ENCODE results near the gene ASCC1.

Gene ASCC1

DNA sequence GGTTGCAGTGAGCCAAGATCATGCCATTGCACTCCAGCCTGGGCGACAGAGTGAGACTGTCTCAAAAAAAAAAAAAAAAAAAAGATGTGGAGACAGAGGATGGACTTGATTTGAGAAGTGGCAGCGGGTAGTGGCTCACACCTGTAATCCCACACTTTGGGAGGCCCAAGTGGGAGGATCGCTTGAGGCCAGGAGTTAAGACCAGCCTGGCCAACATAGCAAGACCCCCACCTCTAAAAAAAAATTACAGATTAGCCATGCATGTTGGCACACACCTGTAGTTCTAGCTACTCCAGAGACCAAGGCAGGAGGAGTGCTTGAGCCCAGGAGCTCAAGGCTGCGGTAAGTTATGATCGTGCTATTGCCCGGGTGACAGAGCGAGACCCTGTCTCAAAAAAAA is 24.3 kb upstream of the ASCC1 start:
- H3K4me3 ChIP-seq (ENCODE audit: low read depth, low read length) = no peak overlapping the region
- TF ChIP-seq, protein P1, sequence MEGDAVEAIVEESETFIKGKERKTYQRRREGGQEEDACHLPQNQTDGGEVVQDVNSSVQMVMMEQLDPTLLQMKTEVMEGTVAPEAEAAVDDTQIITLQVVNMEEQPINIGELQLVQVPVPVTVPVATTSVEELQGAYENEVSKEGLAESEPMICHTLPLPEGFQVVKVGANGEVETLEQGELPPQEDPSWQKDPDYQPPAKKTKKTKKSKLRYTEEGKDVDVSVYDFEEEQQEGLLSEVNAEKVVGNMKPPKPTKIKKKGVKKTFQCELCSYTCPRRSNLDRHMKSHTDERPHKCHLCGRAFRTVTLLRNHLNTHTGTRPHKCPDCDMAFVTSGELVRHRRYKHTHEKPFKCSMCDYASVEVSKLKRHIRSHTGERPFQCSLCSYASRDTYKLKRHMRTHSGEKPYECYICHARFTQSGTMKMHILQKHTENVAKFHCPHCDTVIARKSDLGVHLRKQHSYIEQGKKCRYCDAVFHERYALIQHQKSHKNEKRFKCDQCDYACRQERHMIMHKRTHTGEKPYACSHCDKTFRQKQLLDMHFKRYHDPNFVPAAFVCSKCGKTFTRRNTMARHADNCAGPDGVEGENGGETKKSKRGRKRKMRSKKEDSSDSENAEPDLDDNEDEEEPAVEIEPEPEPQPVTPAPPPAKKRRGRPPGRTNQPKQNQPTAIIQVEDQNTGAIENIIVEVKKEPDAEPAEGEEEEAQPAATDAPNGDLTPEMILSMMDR (IDR thresholded peaks at IDR 0.05; ENCODE audit: low read depth, low read length, missing control alignments) = no peak
- in situ Hi-C loops (cut with HindIII; ENCODE audit: low sequenced_read_pairs) = no loop called here
- no peak for DNase-seq (ENCODE audit: low read depth)

DNA sequence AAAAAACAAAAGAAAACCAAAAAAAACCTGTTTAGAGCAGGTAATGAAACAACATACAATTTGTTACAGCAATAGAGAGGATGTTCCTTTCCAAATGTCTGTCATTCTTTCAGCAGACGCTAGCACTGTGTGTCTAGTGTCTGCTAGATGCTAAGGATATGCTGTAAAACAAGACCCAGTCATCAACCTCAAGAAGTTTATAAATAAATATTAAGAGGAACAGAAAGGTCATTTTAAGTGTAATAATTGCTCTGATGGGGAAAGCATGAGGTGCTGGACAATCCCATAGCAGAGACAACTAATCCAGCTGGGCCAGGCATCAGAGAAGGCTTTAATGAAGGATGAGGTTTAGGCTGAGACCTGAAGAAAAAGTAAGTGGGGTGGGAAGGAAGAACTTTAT is 23.3 kb upstream of the ASCC1 start:
- TF ChIP-seq, protein P1 (IDR thresholded peaks at IDR 0.05; ENCODE audit: low read depth, low read length, missing control alignments) = no peak
- H3K4me3 ChIP-seq (ENCODE audit: low read depth, low read length) = no peak overlapping the region
- in situ Hi-C loops (cut with HindIII; ENCODE audit: low sequenced_read_pairs) = no loop called here
- no peak for DNase-seq (ENCODE audit: low read depth)

DNA sequence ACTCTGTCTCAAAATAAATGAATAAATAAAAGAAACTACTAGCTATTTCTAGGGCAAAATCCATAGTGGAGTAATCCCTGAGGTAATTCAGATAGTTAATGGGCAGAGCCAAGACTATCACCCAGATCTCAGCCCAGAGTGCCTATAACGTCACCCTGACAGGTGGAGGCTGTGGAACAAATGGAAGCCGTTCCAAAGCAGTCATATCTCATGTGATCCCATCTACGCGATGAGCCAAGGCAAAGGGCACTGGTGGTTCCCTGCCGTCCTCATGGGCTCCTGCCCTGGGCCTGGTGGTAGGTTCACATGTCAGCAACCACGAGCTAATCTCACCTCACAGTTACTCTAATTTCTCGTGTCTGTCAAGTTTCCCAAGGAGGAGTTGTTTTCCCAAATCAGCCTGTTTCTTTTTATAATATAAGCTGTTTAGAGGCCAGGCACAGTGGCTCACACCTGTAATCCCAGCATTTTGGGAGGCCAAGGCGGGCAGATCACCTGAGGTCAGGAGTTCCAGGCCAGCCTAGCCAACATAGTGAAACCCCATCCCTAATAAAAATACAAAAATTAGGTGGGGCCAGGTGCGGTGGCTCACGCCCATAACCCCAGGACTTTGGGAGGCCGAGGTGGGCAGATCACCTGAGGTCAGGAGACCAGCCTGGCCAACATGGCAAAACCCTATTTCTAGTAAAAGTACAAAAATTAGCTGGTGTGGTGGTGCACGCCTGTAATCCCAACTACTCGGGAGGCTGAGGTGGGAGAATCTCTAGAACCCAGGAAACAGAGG is 22.5 kb upstream of the ASCC1 start:
- no peak for DNase-seq (ENCODE audit: low read depth)
- TF ChIP-seq, protein P1 (IDR thresholded peaks at IDR 0.05; ENCODE audit: low read depth, low read length, missing control alignments) = no peak
- H3K4me3 ChIP-seq (ENCODE audit: low read depth, low read length) = no peak overlapping the region
- in situ Hi-C loops (cut with HindIII; ENCODE audit: low sequenced_read_pairs) = no loop called here

DNA sequence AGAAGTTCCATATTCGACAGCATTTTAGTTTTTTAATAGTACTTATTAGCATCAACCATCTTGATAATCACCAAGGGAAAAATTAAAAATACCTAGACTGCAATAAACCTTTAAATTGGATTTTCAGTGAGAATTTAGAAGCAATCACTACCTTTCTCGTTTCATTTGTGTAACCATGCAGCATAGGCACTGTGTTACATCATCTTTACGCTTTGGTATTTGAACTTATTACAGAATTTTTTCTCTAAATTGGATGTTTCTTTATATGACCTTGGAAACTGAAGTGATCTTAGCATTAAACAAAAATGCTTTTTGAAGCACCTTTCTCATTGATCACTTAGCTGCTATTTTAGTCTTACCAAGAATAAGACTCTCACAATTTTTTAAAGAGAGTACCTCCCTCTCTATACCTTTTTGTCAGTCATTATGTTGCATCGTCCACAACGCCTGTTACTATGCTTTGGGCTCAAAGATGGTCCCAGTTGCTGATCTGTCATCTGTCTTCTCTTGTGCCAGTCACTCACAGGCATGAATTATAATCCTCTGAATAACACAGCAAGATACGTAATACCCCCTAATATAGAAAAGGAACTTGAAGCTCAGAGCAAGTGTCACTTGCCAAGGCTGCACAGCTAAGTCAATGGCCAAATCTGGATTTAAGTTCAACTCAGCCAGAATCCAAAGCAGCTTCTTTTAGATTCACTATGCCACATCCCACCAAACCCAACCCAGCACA is 19.6 kb upstream of the ASCC1 start:
- in situ Hi-C loops (cut with HindIII; ENCODE audit: low sequenced_read_pairs) = no loop called here
- TF ChIP-seq, protein P1 (IDR thresholded peaks at IDR 0.05; ENCODE audit: low read depth, low read length, missing control alignments) = no peak
- DNase-seq (ENCODE audit: low read depth) = no peak
- no peak overlapping the region for H3K4me3 ChIP-seq (ENCODE audit: low read depth, low read length)

DNA sequence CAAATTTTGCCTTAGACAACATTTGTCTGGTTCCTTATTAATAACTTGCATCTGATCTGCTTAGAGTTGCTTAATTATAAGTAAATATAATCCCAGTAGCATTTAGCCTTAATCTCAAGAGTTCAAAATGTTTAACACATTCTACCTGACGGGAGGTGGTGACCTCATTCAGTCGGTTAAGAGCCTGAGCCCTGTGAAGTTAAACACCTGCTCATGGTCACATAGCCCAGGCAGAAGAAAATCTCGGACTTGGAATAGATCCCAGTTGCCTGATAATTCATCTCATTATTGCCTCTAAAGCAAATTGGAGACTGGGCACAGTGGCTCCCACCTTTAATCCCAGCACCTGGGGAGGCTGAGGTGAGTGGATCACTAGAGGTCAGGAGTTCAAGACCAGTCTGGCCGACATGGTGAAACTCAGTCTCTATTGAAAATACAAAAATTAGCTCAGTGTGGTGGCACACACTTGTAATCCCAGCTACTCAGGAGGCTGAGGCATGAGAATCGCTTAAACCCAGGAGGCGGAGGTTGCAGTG is 18.6 kb upstream of the ASCC1 start:
- TF ChIP-seq, protein P1 (IDR thresholded peaks at IDR 0.05; ENCODE audit: low read depth, low read length, missing control alignments) = no peak
- H3K4me3 ChIP-seq (ENCODE audit: low read depth, low read length) = no peak overlapping the region
- DNase-seq (ENCODE audit: low read depth) = no peak
- in situ Hi-C loops (cut with HindIII; ENCODE audit: low sequenced_read_pairs) = no loop called here

DNA sequence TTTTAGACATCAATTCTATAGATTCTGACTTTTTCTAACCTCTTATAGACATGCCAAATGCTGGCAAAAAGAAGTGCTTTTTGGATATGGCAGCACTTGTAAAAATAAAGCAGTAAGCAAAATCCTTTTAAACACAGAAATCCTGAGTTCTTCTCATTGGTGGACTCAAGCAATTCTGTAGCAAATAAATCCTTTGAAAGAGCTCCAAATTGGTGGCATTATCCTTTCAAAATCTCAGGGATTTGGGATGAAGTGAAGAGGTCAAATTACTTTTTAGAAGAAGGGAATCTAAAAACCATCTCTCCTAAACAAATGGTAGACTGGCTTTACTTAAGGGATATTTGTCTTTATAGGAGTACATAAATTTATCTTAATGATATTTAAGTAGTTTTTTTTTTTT is 17.5 kb upstream of the ASCC1 start:
- DNase-seq (ENCODE audit: low read depth) = no peak
- TF ChIP-seq, protein P1 (IDR thresholded peaks at IDR 0.05; ENCODE audit: low read depth, low read length, missing control alignments) = no peak
- no peak overlapping the region for H3K4me3 ChIP-seq (ENCODE audit: low read depth, low read length)
- in situ Hi-C loops (cut with HindIII; ENCODE audit: low sequenced_read_pairs) = no loop called here
